T47D (cell line): ENCODE measurements around the gene PRRC2A.

Experiments
- DNase-seq, 2 experiments: peaks; one replicate each; pipeline versions ENCODE4 v3.0.0 to v3.0.0-alpha.2; 2011 to 2012; ENCODE audit warnings: low read depth in 1 of 2, low spot score in 1 of 2
- JUND ChIP-seq: IDR thresholded peaks from 2 replicates; pipeline ENCODE4 v1.6.1; 2012; ENCODE audit warnings: low read depth
- in situ Hi-C: cut with HindIII; loops from 2 replicates; pipeline ENCODE4 v1.10.0; 2016; ENCODE audit warnings: low sequenced_read_pairs, low pct_unique_long_range_greater_than_20kb

Gene PRRC2A

DNA sequence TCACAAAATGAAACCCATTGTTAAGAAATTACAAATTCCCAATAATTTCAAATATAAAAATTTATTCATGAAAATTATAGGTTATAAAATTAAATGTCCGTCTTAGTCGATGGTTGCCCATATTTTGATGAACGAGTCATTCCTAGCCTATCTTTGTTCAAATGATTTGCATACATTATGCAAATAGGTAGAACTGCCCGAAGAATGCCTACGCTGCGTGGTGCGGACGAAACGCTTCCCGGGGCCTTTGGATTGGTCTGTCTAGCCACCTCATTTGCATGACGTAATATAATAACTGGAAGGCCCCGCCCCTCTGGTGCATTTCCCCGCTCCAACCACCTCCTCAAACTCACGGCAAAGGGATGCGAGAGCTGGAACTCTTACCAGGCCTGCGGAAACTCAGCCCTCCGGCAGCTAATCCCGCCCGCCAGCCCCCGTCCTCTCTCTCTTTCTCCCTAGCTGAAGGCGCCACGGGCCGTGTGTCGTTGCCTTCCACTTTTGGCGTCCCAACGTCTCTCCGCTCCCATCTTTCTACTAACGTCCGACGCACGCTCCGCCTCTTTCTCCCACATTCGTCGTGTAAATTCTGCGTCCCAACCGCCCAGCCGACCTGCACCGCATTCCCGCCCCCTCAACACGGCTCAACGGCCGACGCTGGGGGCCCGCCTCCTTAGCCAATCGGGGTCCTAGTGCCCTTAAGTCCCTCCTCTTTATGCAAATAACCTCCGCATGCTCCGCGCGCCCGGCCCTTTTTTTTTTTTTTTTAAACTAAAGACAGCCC is 520 bp upstream of the PRRC2A start:
- in situ Hi-C loops: no loop called here
- DNase-seq: peak; percentile 93 to 100
- no peak for TF ChIP-seq JUND

- no peak for TF ChIP-seq JUND
- in situ Hi-C loops: no loop called here
- DNase-seq: no peak
Measured at GRCh38 chr6:31621320-31621939, 915 bp downstream of the PRRC2A start.

GRCh38 chr6:31621991-31622390 is 1.5 kb downstream of the PRRC2A start:
- DNase-seq: peak; percentile 66 to 81
- TF ChIP-seq JUND: no peak
- in situ Hi-C loops: no loop called here

DNA sequence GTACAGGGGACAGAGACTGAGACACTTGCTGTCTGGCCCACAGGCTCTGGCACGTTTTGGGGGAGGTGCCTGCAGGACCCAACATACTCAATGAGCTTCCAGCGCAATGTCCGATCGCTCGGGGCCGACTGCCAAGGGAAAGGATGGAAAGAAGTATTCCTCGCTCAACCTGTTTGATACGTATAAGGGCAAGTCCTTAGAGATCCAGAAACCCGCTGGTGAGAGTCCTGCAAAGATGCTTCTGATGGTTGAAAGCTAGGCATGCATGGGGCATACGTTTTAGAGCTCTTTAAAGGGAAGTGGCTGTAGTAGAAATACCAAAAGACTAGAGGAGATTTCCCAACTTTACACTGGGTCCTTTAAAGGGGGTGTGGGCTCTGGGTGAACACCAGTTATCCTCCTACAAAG is 2.2 kb downstream of the PRRC2A start:
- DNase-seq: peak; percentile 58 to 90
- TF ChIP-seq JUND: no peak
- in situ Hi-C loops: no loop called here

- TF ChIP-seq JUND: no peak
- DNase-seq: no peak
- in situ Hi-C loops: no loop called here
Measured at GRCh38 chr6:31624070-31624469, 3.6 kb downstream of the PRRC2A start.

GRCh38 chr6:31626952-31627351 is 6.4 kb downstream of the PRRC2A start:
- DNase-seq: no peak
- in situ Hi-C loops: no loop called here
- TF ChIP-seq JUND: no peak

GRCh38 chr6:31627690-31628287 is 7.3 kb downstream of the PRRC2A start:
- in situ Hi-C loops: no loop called here
- no peak for TF ChIP-seq JUND
- no peak for DNase-seq

DNA sequence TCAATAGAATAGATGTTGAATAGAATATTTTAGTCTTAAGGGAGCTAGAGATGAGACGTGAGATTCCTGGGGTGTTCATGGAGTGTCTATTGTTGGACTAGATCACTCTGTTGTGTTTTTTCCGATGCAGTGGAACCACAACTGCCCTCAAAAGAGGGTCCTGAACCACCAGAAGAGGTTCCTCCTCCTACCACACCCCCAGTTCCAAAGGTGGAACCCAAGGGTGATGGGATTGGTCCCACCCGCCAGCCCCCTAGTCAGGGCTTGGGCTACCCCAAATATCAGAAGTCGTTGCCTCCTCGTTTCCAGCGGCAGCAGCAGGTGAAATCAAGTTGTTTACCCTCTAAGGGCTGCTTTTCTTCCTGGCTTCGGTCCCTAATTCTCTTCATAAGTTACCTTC is 8.5 kb downstream of the PRRC2A start:
- in situ Hi-C loops: no loop called here

DNA sequence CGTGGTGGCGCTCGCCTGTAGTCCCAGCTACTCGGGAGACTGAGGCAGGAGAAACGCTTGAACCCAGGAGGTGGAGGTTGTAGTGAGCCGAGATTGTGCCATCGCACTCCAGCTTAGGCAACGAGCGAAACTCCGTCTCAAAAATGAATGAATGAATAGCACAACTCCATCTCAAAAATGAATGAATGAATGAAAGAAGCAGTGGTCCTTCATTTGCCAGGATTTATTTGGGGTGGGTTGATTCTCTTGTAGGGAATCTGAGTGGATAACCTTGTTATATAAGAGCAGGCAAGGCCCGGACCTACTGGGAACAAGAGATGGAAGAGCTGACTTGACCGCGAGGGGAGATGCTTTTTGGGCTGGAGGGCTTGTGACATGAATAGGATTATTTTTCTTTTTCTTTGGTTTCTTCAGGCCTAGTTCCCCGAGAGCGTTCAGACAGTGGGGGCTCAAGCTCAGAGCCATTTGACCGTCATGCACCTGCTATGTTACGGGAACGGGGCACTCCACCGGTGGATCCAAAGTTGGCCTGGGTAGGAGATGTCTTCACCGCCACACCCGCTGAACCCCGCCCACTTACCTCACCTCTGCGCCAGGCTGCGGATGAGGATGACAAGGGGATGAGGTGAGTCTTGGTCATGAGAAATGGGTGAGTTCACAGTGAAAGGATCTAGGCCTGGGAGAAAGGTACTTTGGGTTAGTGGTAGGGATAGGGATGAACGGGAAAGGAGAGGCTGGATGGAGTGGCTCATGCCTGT is 9.8 kb downstream of the PRRC2A start:
- no peak for TF ChIP-seq JUND
- no peak for DNase-seq
- in situ Hi-C loops: no loop called here

More for the DNA sequence above, 8.5 kb downstream of the PRRC2A start:
- no peak for DNase-seq
- TF ChIP-seq JUND: no peak

DNA sequence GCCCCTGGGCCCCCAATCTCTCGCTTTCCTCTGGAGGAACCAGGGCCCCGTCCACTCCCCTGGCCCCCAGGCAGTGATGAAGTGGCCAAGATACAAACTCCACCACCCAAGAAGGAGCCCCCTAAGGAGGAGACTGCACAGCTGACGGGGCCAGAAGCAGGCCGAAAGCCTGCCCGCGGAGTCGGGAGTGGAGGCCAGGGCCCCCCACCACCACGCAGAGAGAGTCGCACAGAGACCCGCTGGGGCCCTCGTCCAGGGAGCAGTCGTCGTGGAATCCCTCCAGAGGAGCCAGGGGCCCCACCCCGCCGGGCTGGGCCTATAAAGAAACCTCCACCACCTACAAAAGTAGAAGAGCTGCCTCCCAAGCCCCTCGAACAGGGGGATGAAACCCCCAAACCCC is 10.7 kb downstream of the PRRC2A start:
- TF ChIP-seq JUND: no peak
- in situ Hi-C loops: no loop called here
- DNase-seq: no peak

DNA sequence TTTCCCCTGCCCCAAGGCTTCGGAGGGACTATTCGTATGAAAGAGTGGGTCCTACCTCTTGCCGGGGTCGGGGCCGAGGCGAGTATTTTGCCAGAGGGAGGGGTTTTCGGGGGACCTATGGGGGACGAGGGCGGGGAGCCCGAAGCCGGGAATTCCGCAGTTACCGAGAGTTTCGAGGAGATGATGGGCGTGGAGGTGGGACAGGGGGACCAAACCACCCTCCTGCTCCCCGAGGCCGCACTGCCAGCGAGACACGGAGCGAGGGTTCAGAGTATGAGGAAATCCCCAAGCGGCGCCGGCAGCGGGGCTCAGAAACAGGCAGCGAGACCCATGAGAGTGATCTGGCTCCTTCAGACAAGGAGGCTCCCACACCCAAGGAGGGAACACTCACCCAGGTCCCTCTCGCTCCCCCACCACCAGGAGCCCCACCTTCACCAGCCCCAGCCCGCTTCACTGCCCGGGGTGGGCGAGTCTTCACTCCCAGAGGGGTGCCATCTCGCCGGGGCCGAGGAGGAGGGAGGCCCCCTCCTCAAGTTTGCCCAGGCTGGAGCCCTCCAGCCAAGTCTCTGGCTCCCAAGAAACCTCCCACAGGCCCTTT is 11.3 kb downstream of the PRRC2A start:
- in situ Hi-C loops: no loop called here
- no peak for TF ChIP-seq JUND
- DNase-seq: no peak

GRCh38 chr6:31632279-31632946 is 11.9 kb downstream of the PRRC2A start:
- DNase-seq: no peak
- TF ChIP-seq JUND: no peak
- in situ Hi-C loops: no loop called here
